HepG2 (cell line): ENCODE results near the gene CSHL1. TPM values are rescaled to one million over a fixed set of nuclear protein-coding genes. Genes with fewer than 3 reads are reported as not detected.

Source experiments
- ATAC-seq: fragments of 200-7000 bp; cut with Tn5 transposase; 3 replicates; pipeline ENCODE4 v1.9.1; 2020; ENCODE audit warnings: mild to moderate bottlenecking, moderate library complexity
- BruUV-seq: library from RNA; stranded (reverse); fragments of 400-500 nt; replicated peaks from 2 replicates; lab custom pipeline; 2021; lab: Mats Ljungman, UMichigan
- CTCF ChIA-PET: fragments of 300-600 bp; formaldehyde crosslinking; extraction: SDS; loops from one replicate; lab custom pipeline; 2021; ENCODE audit warnings: low total read pairs, inconsistent platforms, low intra/inter-chr PET ratio; lab: Yijun Ruan, JAX
- POLR2A ChIA-PET: fragments of 350-600 bp; sonication (Branson Sonifier 250); formaldehyde crosslinking; loops from one replicate; lab custom pipeline; 2020; ENCODE audit warnings: antibody characterized with exemption, inconsistent platforms; lab: Yijun Ruan, JAX
- DNase-seq: peaks from one replicate; pipeline ENCODE4 v3.0.0-alpha.2; 2015; ENCODE audit warnings: low spot score
- FAIRE-seq: peaks from 3 replicates; lab custom pipeline; 2011; peaks lifted over from hg19 to GRCh38; lab: Jason Lieb, UNC
- H2AFZ ChIP-seq: one replicate; pipeline ENCODE4 v1.6.1; 2011; ENCODE audit warnings: low read length, inconsistent platforms
- H3K27ac ChIP-seq: fragments of 300-600 bp; 3 replicates; pipeline ENCODE4 v1.8.0; 2011; ENCODE audit warnings: mixed run types, mild to moderate bottlenecking, mixed read lengths, low read length, inconsistent platforms; ENCODE audit not compliant: insufficient read depth; ENCODE audit errors: extremely low read length
- H3K27me3 ChIP-seq, 2 experiments: fragments of 200-600 bp in 1 of 2; 2 replicates in 1 of 2; 3 replicates in 1 of 2; pipeline versions ENCODE4 v1.6.0 to v1.8.0; 2011; ENCODE audit warnings: low read length in 2 of 2, mild to moderate bottlenecking in 2 of 2, moderate library complexity in 2 of 2, inconsistent platforms in 1 of 2; ENCODE audit not compliant: insufficient read depth in 2 of 2, control insufficient read depth in 1 of 2
- H3K36me3 ChIP-seq, 2 experiments: fragments of 200-600 bp in 1 of 2; replicated peaks in 1 of 2; 2 replicates in 1 of 2; 3 replicates in 1 of 2; pipeline versions ENCODE4 v1.5.1 to v1.8.0; 2011; ENCODE audit warnings: low read length in 2 of 2, inconsistent platforms in 1 of 2; ENCODE audit not compliant: insufficient read depth in 2 of 2, control insufficient read depth in 1 of 2
- H3K4me1 ChIP-seq: 2 replicates; pipeline ENCODE4 v1.5.1; 2012; ENCODE audit warnings: low read length, inconsistent platforms; ENCODE audit not compliant: insufficient read depth
- H3K4me2 ChIP-seq: 2 replicates; pipeline ENCODE4 v1.6.0; 2011; ENCODE audit warnings: low read depth, low read length, inconsistent platforms
- H3K4me3 ChIP-seq, 3 experiments: fragments of 200-600 bp in 1 of 3; sonication (generic), shearing (Covaris generic) in 1 of 3; replicated peaks in 1 of 3; 2 replicates each; pipeline ENCODE4 v1.5.1; 2011 to 2016; ENCODE audit warnings: low read length in 3 of 3, inconsistent platforms in 2 of 3, low read depth in 2 of 3, mild to moderate bottlenecking in 2 of 3, control low read depth in 1 of 3, mixed read lengths in 1 of 3; ENCODE audit not compliant: insufficient read depth in 1 of 3
- H3K79me2 ChIP-seq: one replicate; pipeline ENCODE4 v1.6.1; 2011; ENCODE audit warnings: low read length, inconsistent platforms; ENCODE audit not compliant: insufficient read depth
- H3K9ac ChIP-seq: 2 replicates; pipeline ENCODE4 v1.6.0; 2011; ENCODE audit warnings: mild to moderate bottlenecking, low read depth, low read length, inconsistent platforms; ENCODE audit not compliant: insufficient read depth
- H3K9me3 ChIP-seq: 2 replicates; pipeline ENCODE4 v1.5.1; 2012; ENCODE audit warnings: mild to moderate bottlenecking, low read length
- H4K20me1 ChIP-seq: 2 replicates; pipeline ENCODE4 v1.6.0; 2011; ENCODE audit warnings: inconsistent platforms, mild to moderate bottlenecking, low read length, moderate library complexity; ENCODE audit not compliant: insufficient read depth
- BHLHE40 ChIP-seq: IDR thresholded peaks from 2 replicates; pipeline ENCODE4 v1.6.1; 2011; ENCODE audit warnings: low read length, improper control_type of control experiment
- FOXA1 ChIP-seq, 2 experiments: fragments of 450-650 bp in 1 of 2; sonication (generic) in 1 of 2; formaldehyde crosslinking in 1 of 2; IDR thresholded peaks; 2 replicates each; pipeline versions ENCODE4 v1.4.0 to v1.6.1; 2016 to 2020; ENCODE audit warnings: missing genetic modification reagents in 1 of 2
- GPN1 ChIP-seq: sonication (generic); formaldehyde crosslinking; IDR thresholded peaks from 2 replicates; pipeline ENCODE4 v1.5.1; 2020; ENCODE audit warnings: missing genetic modification reagents, borderline replicate concordance
- HNRNPL ChIP-seq: fragments of 200-400 bp; formaldehyde crosslinking; IDR thresholded peaks from 2 replicates; pipeline ENCODE4 v1.6.1; 2017; ENCODE audit warnings: mild to moderate bottlenecking, low read depth, low read length
- KDM5B ChIP-seq: sonication (generic); formaldehyde crosslinking; IDR thresholded peaks from 2 replicates; pipeline ENCODE4 v1.4.0; 2020; ENCODE audit warnings: missing genetic modification reagents, mild to moderate bottlenecking, borderline replicate concordance
- KLF11 ChIP-seq: IDR thresholded peaks from 2 replicates; pipeline ENCODE4 v1.6.1; 2016; ENCODE audit warnings: missing compliant biosample characterization
- MTF2 ChIP-seq: sonication (generic); formaldehyde crosslinking; IDR thresholded peaks from 2 replicates; pipeline ENCODE4 v1.5.0; 2020; ENCODE audit warnings: missing genetic modification reagents, borderline replicate concordance
- NFYB ChIP-seq: sonication (generic); formaldehyde crosslinking; IDR thresholded peaks from 2 replicates; pipeline ENCODE4 v1.4.0; 2020; ENCODE audit warnings: missing genetic modification reagents
- RAD51 ChIP-seq: fragments of 450-650 bp; IDR thresholded peaks from 2 replicates; pipeline ENCODE4 v1.6.1; 2016; ENCODE audit warnings: borderline replicate concordance
- RFX1 ChIP-seq: fragments of 450-650 bp; IDR thresholded peaks from 2 replicates; pipeline ENCODE4 v1.6.1; 2017
- SAP130 ChIP-seq: IDR thresholded peaks from 2 replicates; pipeline ENCODE4 v1.6.1; 2016; ENCODE audit warnings: low read depth
- SETDB1 ChIP-seq: sonication (generic); formaldehyde crosslinking; IDR thresholded peaks from 2 replicates; pipeline ENCODE4 v1.5.1; 2020; ENCODE audit warnings: missing genetic modification reagents, mild to moderate bottlenecking, borderline replicate concordance
- SNAI1 ChIP-seq: sonication (generic); formaldehyde crosslinking; IDR thresholded peaks from 2 replicates; pipeline ENCODE4 v1.5.0; 2020; ENCODE audit warnings: mild to moderate bottlenecking, missing genetic modification reagents, borderline replicate concordance
- SP2 ChIP-seq: sonication (generic); formaldehyde crosslinking; IDR thresholded peaks from 2 replicates; pipeline ENCODE4 v1.5.1; 2020; ENCODE audit warnings: mild to moderate bottlenecking, missing genetic modification reagents
- TIGD3 ChIP-seq: sonication (generic); formaldehyde crosslinking; IDR thresholded peaks from 2 replicates; pipeline ENCODE4 v1.5.1; 2020; ENCODE audit warnings: mild to moderate bottlenecking, missing genetic modification reagents, borderline replicate concordance
- ZBTB44 ChIP-seq: sonication (generic); formaldehyde crosslinking; IDR thresholded peaks from 2 replicates; pipeline ENCODE4 v1.4.0; 2020; ENCODE audit warnings: missing genetic modification reagents
- ZBTB7A ChIP-seq: sonication (generic); formaldehyde crosslinking; IDR thresholded peaks from 2 replicates; pipeline ENCODE4 v1.8.0; 2022; ENCODE audit warnings: mild to moderate bottlenecking, missing genetic modification reagents
- ZKSCAN5 ChIP-seq: sonication (generic); formaldehyde crosslinking; IDR thresholded peaks from 2 replicates; pipeline ENCODE4 v1.5.1; 2020; ENCODE audit warnings: mild to moderate bottlenecking, missing genetic modification reagents
- ZNF234 ChIP-seq: sonication (generic); formaldehyde crosslinking; conservative IDR thresholded peaks from 2 replicates; pipeline ENCODE4 v1.5.1; 2020; ENCODE audit warnings: mild to moderate bottlenecking, missing genetic modification reagents
- ZNF317 ChIP-seq: sonication (generic); formaldehyde crosslinking; IDR thresholded peaks from 2 replicates; pipeline ENCODE4 v1.5.0; 2020; ENCODE audit warnings: mild to moderate bottlenecking, missing genetic modification reagents
- ZNF496 ChIP-seq: sonication (generic); formaldehyde crosslinking; IDR thresholded peaks from 2 replicates; pipeline ENCODE4 v1.8.1; 2023; ENCODE audit warnings: mild to moderate bottlenecking, moderate library complexity, missing genetic modification reagents; ENCODE audit not compliant: insufficient replicate concordance
- ZNF567 ChIP-seq: sonication (generic); formaldehyde crosslinking; IDR thresholded peaks from 2 replicates; pipeline ENCODE4 v1.8.1; 2023; ENCODE audit warnings: mild to moderate bottlenecking, missing genetic modification reagents, borderline replicate concordance
- ZNF768 ChIP-seq: sonication (generic); formaldehyde crosslinking; IDR thresholded peaks from 2 replicates; pipeline ENCODE4 v1.4.0; 2020; ENCODE audit warnings: missing genetic modification reagents
- WGBS: methylation state at CpG from one replicate; pipeline ENCODE4 v1.1.6; 2017; ENCODE audit warnings: low lambda C conversion rate; 5-methylcytosine and 5-hydroxymethylcytosine counted together
- in situ Hi-C: cut with HindIII; loops from 2 replicates; pipeline ENCODE4 v1.10.0; 2017; ENCODE audit warnings: low pct_unique_long_range_greater_than_20kb; ENCODE audit not compliant: extremely low pct_ligation_motif_present
- intact Hi-C: fragments of 100-400 bp; cut with micrococcal nuclease; formaldehyde crosslinking; loops from one replicate; pipeline ENCODE4 v1.10.0; 2022; ENCODE audit not compliant: unreplicated experiment
- polyA plus RNA-seq, 8 experiments: library from polyadenylated mRNA; depleted of rRNA in 3 of 8; stranded (reverse) in 7 of 8; unstranded in 1 of 8; fragments of >200 nt; fragmentation: Illumina TruSeq in 4 of 8; extraction: Trizol in 4 of 8; gene quantifications; 2 replicates each; pipeline versions ENCODE4 v1.2.1 to v1.2.3, GENCODE V29; 2011 to 2016; ENCODE audit warnings: low read depth in 4 of 8, missing spikeins in 1 of 8, mixed read lengths in 1 of 8; ENCODE audit not compliant: insufficient read depth in 1 of 8
- total RNA-seq, 5 experiments: library from RNA; depleted of rRNA; stranded (reverse); fragments of >200 nt; fragmentation: Illumina TruSeq; extraction: Trizol; gene quantifications; 2 replicates each; pipeline ENCODE4 v1.2.3, GENCODE V29; 2016; ENCODE audit warnings: low read depth in 1 of 5

The CSHL1 gene
- total and polyA plus RNA-seq, 2 of the 13 experiments (the other 11 are each of a cell fraction or from before 2014, with no cell fraction given): not detected

GRCh38 chr17:63945784-63946439, 34.9 kb upstream of the CSHL1 start:
- in situ Hi-C loops: loop anchor here (5.0 kb wide), 1 partner anchor 34 kb away; the partner anchor contains the start of gene CSHL1
- no peaks in the 10 kb centered on the region for H3K36me3 ChIP-seq
- H3K27ac ChIP-seq: no peak overlapping the region
- H3K4me1 ChIP-seq: peaks cover 26% of the 10 kb centered on the region
- no peaks in the 10 kb centered on the region for H3K79me2 ChIP-seq
- peaks cover 12 to 39% of the 10 kb centered on the region in 2 experiments; a peak in 4 of 5 replicates for H3K27me3 ChIP-seq
- no peak overlapping the region for H2AFZ ChIP-seq
- POLR2A ChIA-PET: interaction anchor here (0.7 to 1.6 kb wide), 5 partner anchors 10 to 173 kb away, joined by 4 to 10 read pairs (median 4); partner anchors contain the start of genes CCDC47, DDX42 and GH1
- peak overlapping the region; percentile 92 for H3K4me2 ChIP-seq
- peak; percentile 20 for ATAC-seq
- intact Hi-C loops: no loop called here
- H4K20me1 ChIP-seq: no peaks in the 10 kb centered on the region
- no peaks in the 10 kb centered on the region for H3K9me3 ChIP-seq
- CTCF ChIA-PET: interaction anchor here (1.1 to 3.4 kb wide), 4 partner anchors 27 to 80 kb away, joined by 4 to 25 read pairs (median 8); partner anchors contain the start of genes CSHL1 and GH1
- no peak overlapping the region for H3K9ac ChIP-seq
- 60% methylated on average over 4 of the region's 6 CpGs for WGBS
- H3K4me3 ChIP-seq: peak overlapping the region in 1 of 3 experiments; percentile 66; a peak in 1 of 6 replicates
- no TSS peak for BruUV-seq
- DNase-seq: peak; percentile 34
- no peak for FAIRE-seq
- TF ChIP-seq ZBTB44 (no peak), ZNF317 (CRISPR knock-in tag) (peak; percentile 20; the same call in 1 of the 2 replicates), ZBTB7A (CRISPR knock-in tag) (peak; percentile 64), ZNF496 (CRISPR knock-in tag) (no peak), KLF11 (CRISPR knock-in tag) (no peak), SNAI1 (CRISPR knock-in tag) (0 out of 2 replicates have a peak, but pooled peaks have one; percentile 67), RAD51 (peak; percentile 39; the same call in 1 of the 2 replicates), KDM5B (peak; percentile 50; the same call in 1 of the 2 replicates), NFYB (no peak), ZKSCAN5 (CRISPR knock-in tag) (0 out of 2 replicates have a peak, but pooled peaks have one; percentile 29), SP2 (0 out of 2 replicates have a peak, but pooled peaks have one; percentile 25), ZNF768 (no peak), RFX1 (no peak), BHLHE40 (peak; percentile 59; the same call in 1 of the 2 replicates), TIGD3 (CRISPR knock-in tag) (0 out of 2 replicates have a peak, but pooled peaks have one; percentile 71), HNRNPL (0 out of 2 replicates have a peak, but pooled peaks have one; percentile 21), ZNF234 (no peak), FOXA1 (IDR thresholded peaks at IDR 0.05) (no peak), FOXA1 (CRISPR knock-in tag; IDR thresholded peaks at IDR 0.05) (no peak), SETDB1 (CRISPR knock-in tag) (0 out of 2 replicates have a peak, but pooled peaks have one; percentile 37), MTF2 (CRISPR knock-in tag) (peak; percentile 30; the same call in 1 of the 2 replicates), SAP130 (CRISPR knock-in tag) (peak; percentile 11; the same call in 1 of the 2 replicates), ZNF567 (CRISPR knock-in tag) (no peak), GPN1 (no peak)
